ENCODE measurements around the gene GMDS. TPM values are rescaled to one million over a fixed set of nuclear protein-coding genes. Genes with fewer than 3 reads are reported as not detected.

GMDS gene
- total RNA-seq, 1 experiment from 2014 or later, result 9.7 TPM

GRCh38 chr6:1991332-1991878, 254.0 kb downstream of the GMDS start:
- Histone ChIP-seq H3K4me2 (ENCODE audit: low read depth, low read length, poor library complexity, severe bottlenecking) (no peak overlapping the region), H3K9ac (ENCODE audit: low read length) (no peak overlapping the region), H2AFZ (ENCODE audit: low read length) (no peak overlapping the region), H3K9me3 (ENCODE audit: low read length) (no peaks in the 10 kb centered on the region), H3K9me2 (replicated peaks; ENCODE audit: insufficient read depth, low read length) (no peaks in the 10 kb centered on the region), H3K27me3 (ENCODE audit: low read length) (no peaks in the 10 kb centered on the region), H3K27ac (ENCODE audit: low read length) (no peak overlapping the region), H3K36me3 (ENCODE audit: insufficient read depth, low read length) (no peaks in the 10 kb centered on the region), H3K79me2 (ENCODE audit: low read length) (no peaks in the 10 kb centered on the region), H4K20me1 (ENCODE audit: insufficient read depth, low read depth, low read length) (0 out of 2 replicates have a peak, but pooled peaks cover 9% of the 10 kb centered on the region), H3K4me3 (ENCODE audit: low read length) (no peak overlapping the region), H3K4me1 (ENCODE audit: low read length) (no peaks in the 10 kb centered on the region)
- no peak for DNase-seq

- no peak overlapping the region for H3K4me3 ChIP-seq (ENCODE audit: low read length)
- no peaks in the 10 kb centered on the region for H3K9me3 ChIP-seq (ENCODE audit: low read length)
- 0 out of 2 replicates have a peak, but pooled peaks cover 9% of the 10 kb centered on the region for H4K20me1 ChIP-seq (ENCODE audit: insufficient read depth, low read depth, low read length)
- H3K36me3 ChIP-seq (ENCODE audit: insufficient read depth, low read length), result no peaks in the 10 kb centered on the region
- H3K4me2 ChIP-seq (ENCODE audit: low read depth, low read length, poor library complexity, severe bottlenecking), result no peak overlapping the region
- no peaks in the 10 kb centered on the region for H3K4me1 ChIP-seq (ENCODE audit: low read length)
- H3K27me3 ChIP-seq (ENCODE audit: low read length), result no peaks in the 10 kb centered on the region
- H3K9me2 ChIP-seq (replicated peaks; ENCODE audit: insufficient read depth, low read length), result no peaks in the 10 kb centered on the region
- no peak overlapping the region for H3K9ac ChIP-seq (ENCODE audit: low read length)
- no peak overlapping the region for H3K27ac ChIP-seq (ENCODE audit: low read length)
- no peak for DNase-seq
- no peaks in the 10 kb centered on the region for H3K79me2 ChIP-seq (ENCODE audit: low read length)
- no peak overlapping the region for H2AFZ ChIP-seq (ENCODE audit: low read length)
These were observed 256.6 kb downstream of the GMDS start for GRCh38 chr6:1988843-1989242.

- H3K79me2 ChIP-seq (ENCODE audit: low read length), result no peaks in the 10 kb centered on the region
- no peaks in the 10 kb centered on the region for H3K4me1 ChIP-seq (ENCODE audit: low read length)
- H3K27ac ChIP-seq (ENCODE audit: low read length), result no peak overlapping the region
- H3K27me3 ChIP-seq (ENCODE audit: low read length), result no peaks in the 10 kb centered on the region
- 0 out of 2 replicates have a peak, but pooled peaks cover 8% of the 10 kb centered on the region for H4K20me1 ChIP-seq (ENCODE audit: insufficient read depth, low read depth, low read length)
- no peak overlapping the region for H2AFZ ChIP-seq (ENCODE audit: low read length)
- no peak overlapping the region for H3K9ac ChIP-seq (ENCODE audit: low read length)
- no peaks in the 10 kb centered on the region for H3K9me2 ChIP-seq (replicated peaks; ENCODE audit: insufficient read depth, low read length)
- H3K4me3 ChIP-seq (ENCODE audit: low read length), result no peak overlapping the region
- H3K9me3 ChIP-seq (ENCODE audit: low read length), result no peaks in the 10 kb centered on the region
- H3K4me2 ChIP-seq (ENCODE audit: low read depth, low read length, poor library complexity, severe bottlenecking), result no peak overlapping the region
- no peaks in the 10 kb centered on the region for H3K36me3 ChIP-seq (ENCODE audit: insufficient read depth, low read length)
- no peak for DNase-seq
These were observed 257.8 kb downstream of the GMDS start for GRCh38 chr6:1987640-1988039.

GRCh38 chr6:1986454-1987243, 258.8 kb downstream of the GMDS start:
- Histone ChIP-seq H3K9me3 (ENCODE audit: low read length) (no peaks in the 10 kb centered on the region), H3K4me3 (ENCODE audit: low read length) (no peak overlapping the region)
- no peak for DNase-seq

GRCh38 chr6:1984346-1984994, 260.9 kb downstream of the GMDS start:
- H3K79me2 ChIP-seq (ENCODE audit: low read length), result no peaks in the 10 kb centered on the region
- H3K9me3 ChIP-seq (ENCODE audit: low read length), result no peaks in the 10 kb centered on the region
- no peaks in the 10 kb centered on the region for H3K4me1 ChIP-seq (ENCODE audit: low read length)
- H3K27me3 ChIP-seq (ENCODE audit: low read length), result no peaks in the 10 kb centered on the region
- H3K9me2 ChIP-seq (replicated peaks; ENCODE audit: insufficient read depth, low read length), result no peaks in the 10 kb centered on the region
- H3K4me2 ChIP-seq (ENCODE audit: low read depth, low read length, poor library complexity, severe bottlenecking), result no peak overlapping the region
- no peak overlapping the region for H2AFZ ChIP-seq (ENCODE audit: low read length)
- no peak overlapping the region for H3K27ac ChIP-seq (ENCODE audit: low read length)
- H4K20me1 ChIP-seq (ENCODE audit: insufficient read depth, low read depth, low read length), result no peaks in the 10 kb centered on the region
- H3K9ac ChIP-seq (ENCODE audit: low read length), result no peak overlapping the region
- DNase-seq, result no peak
- no peak overlapping the region for H3K4me3 ChIP-seq (ENCODE audit: low read length)
- no peaks in the 10 kb centered on the region for H3K36me3 ChIP-seq (ENCODE audit: insufficient read depth, low read length)

More at GRCh38 chr6:1986454-1987243, 258.8 kb downstream of the GMDS start:
- Histone ChIP-seq H3K9ac (ENCODE audit: low read length) (no peak overlapping the region), H3K4me1 (ENCODE audit: low read length) (no peaks in the 10 kb centered on the region), H3K27me3 (ENCODE audit: low read length) (no peaks in the 10 kb centered on the region), H4K20me1 (ENCODE audit: insufficient read depth, low read depth, low read length) (0 out of 2 replicates have a peak, but pooled peaks cover 5% of the 10 kb centered on the region), H3K36me3 (ENCODE audit: insufficient read depth, low read length) (no peaks in the 10 kb centered on the region), H3K4me2 (ENCODE audit: low read depth, low read length, poor library complexity, severe bottlenecking) (no peak overlapping the region), H3K27ac (ENCODE audit: low read length) (no peak overlapping the region), H2AFZ (ENCODE audit: low read length) (no peak overlapping the region), H3K9me2 (replicated peaks; ENCODE audit: insufficient read depth, low read length) (no peaks in the 10 kb centered on the region), H3K79me2 (ENCODE audit: low read length) (no peaks in the 10 kb centered on the region)

GRCh38 chr6:1983850-1984249, 261.6 kb downstream of the GMDS start:
- H3K4me2 ChIP-seq (ENCODE audit: low read depth, low read length, poor library complexity, severe bottlenecking), result no peak overlapping the region
- H3K4me3 ChIP-seq (ENCODE audit: low read length), result no peak overlapping the region
- no peak overlapping the region for H3K27ac ChIP-seq (ENCODE audit: low read length)
- H3K4me1 ChIP-seq (ENCODE audit: low read length), result no peaks in the 10 kb centered on the region
- H4K20me1 ChIP-seq (ENCODE audit: insufficient read depth, low read depth, low read length), result no peaks in the 10 kb centered on the region
- no peaks in the 10 kb centered on the region for H3K9me3 ChIP-seq (ENCODE audit: low read length)
- no peak overlapping the region for H3K9ac ChIP-seq (ENCODE audit: low read length)
- H3K79me2 ChIP-seq (ENCODE audit: low read length), result no peaks in the 10 kb centered on the region
- H2AFZ ChIP-seq (ENCODE audit: low read length), result no peak overlapping the region
- no peak for DNase-seq
- H3K27me3 ChIP-seq (ENCODE audit: low read length), result no peaks in the 10 kb centered on the region
- no peaks in the 10 kb centered on the region for H3K36me3 ChIP-seq (ENCODE audit: insufficient read depth, low read length)
- H3K9me2 ChIP-seq (replicated peaks; ENCODE audit: insufficient read depth, low read length), result no peaks in the 10 kb centered on the region

- H3K4me2 ChIP-seq (ENCODE audit: low read depth, low read length, poor library complexity, severe bottlenecking), result no peak overlapping the region
- H3K9ac ChIP-seq (ENCODE audit: low read length), result no peak overlapping the region
- no peaks in the 10 kb centered on the region for H3K79me2 ChIP-seq (ENCODE audit: low read length)
- no peaks in the 10 kb centered on the region for H3K9me2 ChIP-seq (replicated peaks; ENCODE audit: insufficient read depth, low read length)
- H4K20me1 ChIP-seq (ENCODE audit: insufficient read depth, low read depth, low read length), result 0 out of 2 replicates have a peak, but pooled peaks cover 5% of the 10 kb centered on the region
- no peaks in the 10 kb centered on the region for H3K4me1 ChIP-seq (ENCODE audit: low read length)
- no peak for DNase-seq
- no peak overlapping the region for H2AFZ ChIP-seq (ENCODE audit: low read length)
- H3K27me3 ChIP-seq (ENCODE audit: low read length), result no peaks in the 10 kb centered on the region
- H3K27ac ChIP-seq (ENCODE audit: low read length), result no peak overlapping the region
- no peak overlapping the region for H3K4me3 ChIP-seq (ENCODE audit: low read length)
- no peaks in the 10 kb centered on the region for H3K36me3 ChIP-seq (ENCODE audit: insufficient read depth, low read length)
- no peaks in the 10 kb centered on the region for H3K9me3 ChIP-seq (ENCODE audit: low read length)
These were observed 272.4 kb downstream of the GMDS start for GRCh38 chr6:1972962-1973361.

- Histone ChIP-seq H3K27me3 (ENCODE audit: low read length) (no peaks in the 10 kb centered on the region), H3K9me3 (ENCODE audit: low read length) (no peaks in the 10 kb centered on the region), H3K36me3 (ENCODE audit: insufficient read depth, low read length) (no peaks in the 10 kb centered on the region), H3K4me1 (ENCODE audit: low read length) (no peaks in the 10 kb centered on the region), H3K9ac (ENCODE audit: low read length) (no peak overlapping the region), H4K20me1 (ENCODE audit: insufficient read depth, low read depth, low read length) (0 out of 2 replicates have a peak, but pooled peaks cover 5% of the 10 kb centered on the region), H2AFZ (ENCODE audit: low read length) (no peak overlapping the region), H3K4me2 (ENCODE audit: low read depth, low read length, poor library complexity, severe bottlenecking) (no peak overlapping the region), H3K79me2 (ENCODE audit: low read length) (no peaks in the 10 kb centered on the region), H3K9me2 (replicated peaks; ENCODE audit: insufficient read depth, low read length) (no peaks in the 10 kb centered on the region), H3K27ac (ENCODE audit: low read length) (no peak overlapping the region), H3K4me3 (ENCODE audit: low read length) (no peak overlapping the region)
- no peak for DNase-seq
These were observed 273.8 kb downstream of the GMDS start for GRCh38 chr6:1971612-1972011.
